ENCODE measurements around the gene PRKCG. TPM values are rescaled to one million over a fixed set of nuclear protein-coding genes. Genes with fewer than 3 reads are reported as not detected.

PRKCG gene
- polyA plus RNA-seq, 3 donors = 0.01 TPM; not detected in 2

DNA sequence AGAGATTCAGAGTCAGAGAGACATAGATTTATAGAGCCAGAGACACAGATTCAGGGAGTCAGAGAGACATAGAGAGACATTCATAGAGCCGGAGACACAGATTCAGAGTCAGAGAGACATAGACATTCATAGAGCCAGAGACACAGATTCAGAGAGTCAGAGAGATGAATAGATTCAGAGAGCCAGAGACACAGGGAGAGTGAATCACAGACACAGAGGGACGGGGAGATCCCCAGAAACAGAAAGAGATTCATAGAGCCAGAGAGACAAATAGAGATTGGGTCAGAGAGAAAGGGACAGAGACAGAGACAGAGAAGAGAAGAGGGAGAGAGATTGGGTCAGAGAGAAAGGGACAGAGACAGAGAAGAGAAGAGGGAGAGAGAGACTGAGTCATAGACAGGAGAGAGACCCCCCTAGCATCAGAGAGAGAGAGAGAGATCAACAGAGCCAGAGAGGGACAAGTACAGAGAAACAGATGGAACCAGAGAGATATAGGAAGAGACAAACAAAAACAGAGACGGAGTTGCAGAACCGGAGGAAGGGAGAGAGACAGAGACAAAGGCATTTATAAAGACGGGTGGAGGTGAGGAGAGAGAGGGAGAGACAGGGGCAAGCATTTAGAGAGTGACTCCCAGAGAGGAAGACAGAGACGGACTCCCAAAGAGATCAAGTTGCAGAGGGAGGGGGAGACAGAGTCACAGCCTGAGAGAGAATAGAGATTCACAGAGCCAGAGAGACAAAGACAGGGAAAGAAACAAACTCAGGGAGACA is 1.1 kb upstream of the PRKCG start:
- peaks cover 0 to 11% (median 7%) of the 10 kb centered on the region in 7 donors for H3K9me3 Mint-ChIP-seq
- Histone ChIP-seq H3K4me3 (replicated peaks in 1 of 3; ENCODE audit: low read depth in 2 of 3, low read length in 3 of 3) (peak overlapping the region in 1 of 3 experiments; percentile 63), H3K4me2 (replicated peaks; ENCODE audit: extremely low read depth, low read length, poor library complexity, severe bottlenecking) (peak overlapping the region; percentile 72), H3K27ac (ENCODE audit: low read depth in 1 of 2, low read length in 2 of 2) (no peak overlapping the region), H3K4me1 (ENCODE audit: control insufficient read depth in 1 of 2, insufficient read depth in 2 of 2, low read length in 2 of 2) (peaks cover 39 to 55% of the 10 kb centered on the region in 2 donors), H2AFZ (ENCODE audit: insufficient read depth, low read depth, low read length, poor library complexity, severe bottlenecking) (no peak overlapping the region), H4K20me1 (ENCODE audit: insufficient read depth, low read length) (peaks cover 17% of the 10 kb centered on the region), H3K9me3 (replicated peaks in 1 of 2; ENCODE audit: control insufficient read depth in 1 of 2, insufficient read depth in 1 of 2, low read length in 2 of 2) (peaks cover 3 to 12% of the 10 kb centered on the region in 2 donors), H3K79me2 (ENCODE audit: insufficient read depth, low read length) (peaks cover under 1% of the 10 kb centered on the region), H3K9ac (ENCODE audit: insufficient read depth, low read length, poor library complexity, severe bottlenecking) (no peak overlapping the region), H3K27me3 (ENCODE audit: control insufficient read depth in 2 of 2, insufficient read depth in 2 of 2, low read length in 2 of 2) (peaks cover 37 to 54% of the 10 kb centered on the region in 2 donors), H3K36me3 (replicated peaks in 1 of 2; ENCODE audit: control insufficient read depth in 1 of 2, insufficient read depth in 2 of 2, low read length in 2 of 2) (peaks cover 0 to under 1% of the 10 kb centered on the region in 2 donors)
- WGBS (ENCODE audit: insufficient coverage) = 17% methylated on average over 5 of the region's 6 CpGs
- H3K36me3 Mint-ChIP-seq = peaks cover 9 to 13% of the 10 kb centered on the region in 2 donors
- H3K4me3 Mint-ChIP-seq = no peak overlapping the region
- peaks cover 32% of the 10 kb centered on the region for H3K4me1 Mint-ChIP-seq
- DNase-seq = peak in 2 of 3 donors; percentile 24 to 50
- intact Hi-C loops (cut with micrococcal nuclease) = loop anchor here (5.0 kb wide), 2 partner anchors 34 to 39 kb away; no protein-coding TSS in a partner anchor
- no peak overlapping the region for H3K27ac Mint-ChIP-seq
- TF ChIP-seq, protein P1, sequence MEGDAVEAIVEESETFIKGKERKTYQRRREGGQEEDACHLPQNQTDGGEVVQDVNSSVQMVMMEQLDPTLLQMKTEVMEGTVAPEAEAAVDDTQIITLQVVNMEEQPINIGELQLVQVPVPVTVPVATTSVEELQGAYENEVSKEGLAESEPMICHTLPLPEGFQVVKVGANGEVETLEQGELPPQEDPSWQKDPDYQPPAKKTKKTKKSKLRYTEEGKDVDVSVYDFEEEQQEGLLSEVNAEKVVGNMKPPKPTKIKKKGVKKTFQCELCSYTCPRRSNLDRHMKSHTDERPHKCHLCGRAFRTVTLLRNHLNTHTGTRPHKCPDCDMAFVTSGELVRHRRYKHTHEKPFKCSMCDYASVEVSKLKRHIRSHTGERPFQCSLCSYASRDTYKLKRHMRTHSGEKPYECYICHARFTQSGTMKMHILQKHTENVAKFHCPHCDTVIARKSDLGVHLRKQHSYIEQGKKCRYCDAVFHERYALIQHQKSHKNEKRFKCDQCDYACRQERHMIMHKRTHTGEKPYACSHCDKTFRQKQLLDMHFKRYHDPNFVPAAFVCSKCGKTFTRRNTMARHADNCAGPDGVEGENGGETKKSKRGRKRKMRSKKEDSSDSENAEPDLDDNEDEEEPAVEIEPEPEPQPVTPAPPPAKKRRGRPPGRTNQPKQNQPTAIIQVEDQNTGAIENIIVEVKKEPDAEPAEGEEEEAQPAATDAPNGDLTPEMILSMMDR (IDR thresholded peaks at IDR 0.05) = no peak
- H3K27me3 Mint-ChIP-seq (ENCODE audit: low read depth in 3 of 3) = peaks cover 8 to 43% (median 39%) of the 10 kb centered on the region in 3 donors

DNA sequence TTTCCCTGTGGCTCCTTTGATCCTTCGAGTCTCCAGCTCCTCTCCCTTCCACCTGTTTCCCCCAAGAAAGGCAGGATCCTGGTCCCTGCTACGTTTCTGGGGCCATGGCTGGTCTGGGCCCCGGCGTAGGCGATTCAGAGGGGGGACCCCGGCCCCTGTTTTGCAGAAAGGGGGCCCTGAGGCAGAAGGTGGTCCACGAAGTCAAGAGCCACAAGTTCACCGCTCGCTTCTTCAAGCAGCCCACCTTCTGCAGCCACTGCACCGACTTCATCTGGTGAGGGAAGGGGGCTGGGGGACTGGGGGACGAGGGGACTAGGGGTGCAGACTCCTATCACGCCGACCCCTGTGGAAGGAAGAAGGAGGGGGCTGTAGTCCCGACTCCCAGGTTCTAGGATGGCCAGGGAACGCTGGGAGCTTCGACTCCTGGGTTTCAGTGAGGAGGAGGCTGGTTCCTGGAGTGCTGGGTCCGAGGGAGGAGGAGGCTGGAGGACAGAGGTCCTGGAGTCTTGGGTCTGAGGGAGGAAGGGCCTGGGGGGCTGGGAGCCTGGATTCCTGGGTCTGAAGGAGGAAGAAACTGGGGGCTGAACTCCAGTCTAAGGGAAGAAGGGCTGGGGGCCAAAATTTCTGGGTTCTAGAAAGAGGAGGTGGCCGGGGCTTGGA is 524 bp downstream of the PRKCG start:
- intact Hi-C loops (cut with micrococcal nuclease) = loop anchor here (5.0 kb wide), 2 partner anchors 35 to 40 kb away; no protein-coding TSS in a partner anchor
- H3K27ac Mint-ChIP-seq = peak overlapping the region in 2 of 7 donors; percentile 8 to 59

More for the DNA sequence above, 524 bp downstream of the PRKCG start:
- Histone ChIP-seq H3K4me3 (replicated peaks in 1 of 3; ENCODE audit: low read depth in 2 of 3, low read length in 3 of 3) (peak overlapping the region in 1 of 3 experiments; percentile 63), H3K27me3 (ENCODE audit: control insufficient read depth in 2 of 2, insufficient read depth in 2 of 2, low read length in 2 of 2) (peaks cover 37 to 61% of the 10 kb centered on the region in 2 donors), H3K27ac (ENCODE audit: low read depth in 1 of 2, low read length in 2 of 2) (no peak overlapping the region), H3K79me2 (ENCODE audit: insufficient read depth, low read length) (no peaks in the 10 kb centered on the region), H3K9ac (ENCODE audit: insufficient read depth, low read length, poor library complexity, severe bottlenecking) (no peak overlapping the region), H3K9me3 (replicated peaks in 1 of 2; ENCODE audit: control insufficient read depth in 1 of 2, insufficient read depth in 1 of 2, low read length in 2 of 2) (peaks cover 3 to 12% of the 10 kb centered on the region in 2 donors), H2AFZ (ENCODE audit: insufficient read depth, low read depth, low read length, poor library complexity, severe bottlenecking) (no peak overlapping the region), H4K20me1 (ENCODE audit: insufficient read depth, low read length) (peaks cover under 1% of the 10 kb centered on the region), H3K36me3 (replicated peaks in 1 of 2; ENCODE audit: control insufficient read depth in 1 of 2, insufficient read depth in 2 of 2, low read length in 2 of 2) (no peaks in the 10 kb centered on the region), H3K4me2 (replicated peaks; ENCODE audit: extremely low read depth, low read length, poor library complexity, severe bottlenecking) (peak overlapping the region; percentile 72), H3K4me1 (ENCODE audit: control insufficient read depth in 1 of 2, insufficient read depth in 2 of 2, low read length in 2 of 2) (peaks cover 28 to 40% of the 10 kb centered on the region in 2 donors)
- Mint-ChIP-seq H3K36me3 (peaks cover 3 to 8% of the 10 kb centered on the region in 2 donors), H3K4me3 (peak overlapping the region; percentile 56 to 85), H3K27me3 (ENCODE audit: low read depth in 3 of 3) (peaks cover 21 to 53% (median 43%) of the 10 kb centered on the region in 3 donors), H3K9me3 (peaks cover 0 to 11% (median 5%) of the 10 kb centered on the region in 7 donors), H3K4me1 (peaks cover 17% of the 10 kb centered on the region)
- WGBS (ENCODE audit: insufficient coverage) = 4% methylated on average over 14 of the region's 18 CpGs
- no peak for DNase-seq
- TF ChIP-seq, protein P1 (IDR thresholded peaks at IDR 0.05) = peak; percentile 52

Data from CD14-positive monocyte (primary cell).